Neural crest cell (in vitro differentiated cells): ENCODE data around the gene HOXA6. TPM values are rescaled to one million over a fixed set of nuclear protein-coding genes. Genes with fewer than 3 reads are reported as not detected.

Experiments
- DNase-seq: peaks from one replicate; pipeline ENCODE4 v3.0.0; 2021; ENCODE audit warnings: low read depth, mixed read lengths, low spot score
- H3K27ac Mint-ChIP-seq: one replicate; pipeline ENCODE4 v1.8.0; 2021; ENCODE audit warnings: mild to moderate bottlenecking, mixed read lengths; ENCODE audit not compliant: unreplicated experiment
- H3K27me3 Mint-ChIP-seq: 2 replicates; pipeline ENCODE4 v1.8.0; 2021; ENCODE audit warnings: low read depth, mild to moderate bottlenecking, mixed read lengths
- H3K36me3 Mint-ChIP-seq: 2 replicates; pipeline ENCODE4 v1.8.0; 2021; ENCODE audit warnings: low read depth, mild to moderate bottlenecking, mixed read lengths
- H3K4me1 Mint-ChIP-seq: 2 replicates; pipeline ENCODE4 v1.8.0; 2021; ENCODE audit warnings: mixed read lengths
- H3K4me3 Mint-ChIP-seq: one replicate; pipeline ENCODE4 v1.8.0; 2021; ENCODE audit warnings: mild to moderate bottlenecking, mixed read lengths
- H3K9me3 Mint-ChIP-seq: 2 replicates; pipeline ENCODE4 v1.8.0; 2021; ENCODE audit warnings: mixed read lengths
- total RNA-seq: library from RNA; stranded (reverse); gene quantifications from 2 replicates; pipeline ENCODE4 v1.2.1, GENCODE V29; 2021
- TF ChIP-seq, protein P1 (sequence below): fragments of 200-600 bp; sonication (generic); conservative IDR thresholded peaks from 2 replicates; pipeline ENCODE4 v1.5.0; 2021; ENCODE audit warnings: antibody characterized with exemption, mild to moderate bottlenecking

The HOXA6 gene
- total RNA-seq, 1 donor from 2014 or later = 1.6 TPM

DNA sequence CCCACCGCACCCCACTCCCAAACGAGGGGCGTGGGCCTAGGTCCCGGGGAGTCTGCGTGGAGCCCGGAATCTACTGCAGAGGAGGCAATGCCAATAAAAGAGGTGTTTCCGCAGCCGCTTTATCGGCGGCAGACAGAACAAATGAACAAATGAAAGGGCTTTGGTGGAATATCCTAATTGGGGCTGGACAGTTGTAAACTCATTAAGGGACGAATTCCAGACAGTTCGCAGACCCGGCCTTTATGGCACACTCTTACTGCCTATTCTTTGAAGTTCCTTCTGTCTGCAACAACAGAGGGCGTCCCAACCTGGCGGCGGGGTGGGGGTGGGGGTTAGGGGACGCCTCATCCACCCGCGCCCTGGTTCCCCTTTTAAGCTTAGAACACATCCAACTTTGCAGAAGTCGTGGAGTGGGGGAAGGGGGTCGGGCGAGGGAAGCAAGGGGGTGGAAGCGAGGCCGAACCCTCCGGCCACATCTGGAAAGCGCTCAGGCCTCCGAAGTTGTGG, 13.7 kb upstream of the HOXA6 start:
- Mint-ChIP-seq H3K36me3 (peaks cover 9% of the 10 kb centered on the region), H3K9me3 (no peaks in the 10 kb centered on the region), H3K4me3 (peak overlapping the region; percentile 85), H3K27me3 (peaks cover 95% of the 10 kb centered on the region), H3K4me1 (peaks cover 15% of the 10 kb centered on the region), H3K27ac (no peak overlapping the region)
- TF ChIP-seq, protein P1, sequence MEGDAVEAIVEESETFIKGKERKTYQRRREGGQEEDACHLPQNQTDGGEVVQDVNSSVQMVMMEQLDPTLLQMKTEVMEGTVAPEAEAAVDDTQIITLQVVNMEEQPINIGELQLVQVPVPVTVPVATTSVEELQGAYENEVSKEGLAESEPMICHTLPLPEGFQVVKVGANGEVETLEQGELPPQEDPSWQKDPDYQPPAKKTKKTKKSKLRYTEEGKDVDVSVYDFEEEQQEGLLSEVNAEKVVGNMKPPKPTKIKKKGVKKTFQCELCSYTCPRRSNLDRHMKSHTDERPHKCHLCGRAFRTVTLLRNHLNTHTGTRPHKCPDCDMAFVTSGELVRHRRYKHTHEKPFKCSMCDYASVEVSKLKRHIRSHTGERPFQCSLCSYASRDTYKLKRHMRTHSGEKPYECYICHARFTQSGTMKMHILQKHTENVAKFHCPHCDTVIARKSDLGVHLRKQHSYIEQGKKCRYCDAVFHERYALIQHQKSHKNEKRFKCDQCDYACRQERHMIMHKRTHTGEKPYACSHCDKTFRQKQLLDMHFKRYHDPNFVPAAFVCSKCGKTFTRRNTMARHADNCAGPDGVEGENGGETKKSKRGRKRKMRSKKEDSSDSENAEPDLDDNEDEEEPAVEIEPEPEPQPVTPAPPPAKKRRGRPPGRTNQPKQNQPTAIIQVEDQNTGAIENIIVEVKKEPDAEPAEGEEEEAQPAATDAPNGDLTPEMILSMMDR = peak; percentile 6
- no peak for DNase-seq

DNA sequence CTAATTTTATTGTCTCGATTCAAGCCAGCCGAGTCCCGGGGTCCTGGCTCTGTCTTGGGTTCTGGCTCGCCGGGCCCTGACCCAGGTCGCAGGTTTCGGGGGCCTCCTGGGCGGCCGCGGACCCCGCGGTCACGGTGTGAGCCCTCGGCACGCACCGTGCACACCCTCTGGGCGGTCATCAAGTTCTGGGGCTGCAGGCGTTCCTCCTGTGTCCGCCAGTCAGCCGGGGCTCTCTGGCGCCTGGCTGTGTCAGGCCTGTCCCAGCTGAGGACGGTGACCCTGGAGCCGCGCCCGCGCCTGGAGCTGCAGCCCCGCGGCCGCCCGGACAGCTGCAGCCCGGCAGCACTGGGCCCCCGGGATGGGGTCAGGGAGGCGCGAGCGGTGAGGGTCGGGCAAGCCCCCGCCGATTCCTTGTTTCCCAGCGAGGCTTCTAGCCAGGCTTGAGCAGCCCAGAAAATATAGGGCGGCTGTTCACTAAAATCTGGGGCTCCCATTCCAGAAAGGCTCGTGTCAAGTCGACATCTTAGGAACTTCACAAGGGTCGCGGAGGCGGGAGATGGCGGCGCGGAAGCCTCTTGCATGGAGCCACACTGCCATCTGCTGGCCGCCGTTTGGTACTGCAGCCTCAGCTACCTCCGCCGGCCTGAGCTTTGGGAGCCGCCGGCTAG, 13.1 kb upstream of the HOXA6 start:
- TF ChIP-seq, protein P1 = peak; percentile 99
- Mint-ChIP-seq H3K4me3 (peak overlapping the region; percentile 85), H3K27ac (no peak overlapping the region), H3K36me3 (peaks cover 8% of the 10 kb centered on the region), H3K9me3 (no peaks in the 10 kb centered on the region), H3K4me1 (peaks cover 19% of the 10 kb centered on the region), H3K27me3 (peaks cover 95% of the 10 kb centered on the region)
- DNase-seq = peak; percentile 94

DNA sequence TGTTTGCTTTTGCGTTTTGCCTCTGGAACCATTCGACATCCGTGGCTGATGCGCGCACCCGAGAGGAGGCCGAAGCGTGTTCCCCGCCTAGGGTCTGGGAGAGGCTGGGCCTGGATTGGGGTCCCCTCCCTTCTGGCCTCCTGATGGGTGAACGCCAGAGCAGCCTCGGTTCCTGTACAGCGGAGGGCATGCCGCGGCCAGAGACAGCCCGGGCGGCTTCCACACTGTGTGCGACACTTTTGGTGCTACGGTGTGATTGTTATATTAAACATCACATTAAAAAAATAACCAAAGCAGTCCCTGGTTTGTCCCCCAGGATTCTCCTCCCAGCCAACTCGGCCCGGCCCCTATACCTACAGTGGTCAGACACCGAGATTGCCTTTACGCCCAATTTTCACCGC, 12.6 kb upstream of the HOXA6 start:
- TF ChIP-seq, protein P1 = no peak
- Mint-ChIP-seq H3K4me1 (peaks cover 19% of the 10 kb centered on the region), H3K4me3 (peak overlapping the region; percentile 77), H3K9me3 (no peaks in the 10 kb centered on the region), H3K27ac (no peak overlapping the region), H3K27me3 (peaks cover 95% of the 10 kb centered on the region), H3K36me3 (peaks cover 7% of the 10 kb centered on the region)
- no peak for DNase-seq

DNA sequence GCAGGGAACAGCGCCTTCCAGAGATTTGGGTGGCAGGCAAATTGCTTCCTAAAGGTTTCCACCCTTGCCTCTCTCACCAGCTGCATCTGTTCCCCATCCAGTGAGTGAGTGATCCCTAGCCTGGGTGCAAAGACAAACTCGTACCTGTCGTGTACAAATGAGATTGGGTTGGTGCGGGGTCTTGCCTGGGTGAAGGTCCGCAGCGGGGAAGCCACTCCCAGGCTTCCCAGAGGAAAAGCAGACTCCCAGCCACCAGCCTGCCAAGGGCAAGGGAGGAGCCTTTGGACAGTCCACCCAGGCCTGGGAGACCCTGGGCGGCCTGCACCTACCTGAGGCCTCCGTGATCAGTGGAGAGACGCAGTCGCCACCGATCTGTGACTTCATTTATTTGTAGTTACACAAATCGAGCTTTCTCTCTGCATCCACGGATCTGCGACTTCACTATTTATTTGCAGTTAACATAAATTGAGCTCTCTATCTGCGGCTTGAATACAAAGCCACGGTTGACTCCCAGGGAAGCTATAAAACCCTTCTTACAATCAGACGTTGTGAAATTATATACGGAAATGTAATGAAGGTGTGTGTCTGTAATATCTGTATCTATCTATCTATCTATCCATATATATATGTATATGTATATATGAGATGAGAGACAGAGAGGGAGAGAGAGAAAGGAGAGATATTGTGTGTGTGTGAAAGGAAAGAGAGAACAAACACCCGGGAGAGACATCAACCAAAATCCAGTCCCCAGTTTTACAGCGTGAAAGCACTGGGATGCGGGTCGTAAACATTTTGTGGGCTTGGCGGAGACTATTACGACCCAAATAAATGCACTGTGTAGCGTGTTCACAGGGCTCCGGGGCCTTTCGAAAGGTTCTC, 11.9 kb upstream of the HOXA6 start:
- H3K27ac Mint-ChIP-seq = no peak overlapping the region
- peaks cover 10% of the 10 kb centered on the region for H3K36me3 Mint-ChIP-seq
- no peaks in the 10 kb centered on the region for H3K9me3 Mint-ChIP-seq
- H3K4me1 Mint-ChIP-seq = peaks cover 22% of the 10 kb centered on the region
- peaks cover 97% of the 10 kb centered on the region for H3K27me3 Mint-ChIP-seq
- H3K4me3 Mint-ChIP-seq = peak overlapping the region; percentile 77
- no peak for DNase-seq
- TF ChIP-seq, protein P1 = no peak

DNA sequence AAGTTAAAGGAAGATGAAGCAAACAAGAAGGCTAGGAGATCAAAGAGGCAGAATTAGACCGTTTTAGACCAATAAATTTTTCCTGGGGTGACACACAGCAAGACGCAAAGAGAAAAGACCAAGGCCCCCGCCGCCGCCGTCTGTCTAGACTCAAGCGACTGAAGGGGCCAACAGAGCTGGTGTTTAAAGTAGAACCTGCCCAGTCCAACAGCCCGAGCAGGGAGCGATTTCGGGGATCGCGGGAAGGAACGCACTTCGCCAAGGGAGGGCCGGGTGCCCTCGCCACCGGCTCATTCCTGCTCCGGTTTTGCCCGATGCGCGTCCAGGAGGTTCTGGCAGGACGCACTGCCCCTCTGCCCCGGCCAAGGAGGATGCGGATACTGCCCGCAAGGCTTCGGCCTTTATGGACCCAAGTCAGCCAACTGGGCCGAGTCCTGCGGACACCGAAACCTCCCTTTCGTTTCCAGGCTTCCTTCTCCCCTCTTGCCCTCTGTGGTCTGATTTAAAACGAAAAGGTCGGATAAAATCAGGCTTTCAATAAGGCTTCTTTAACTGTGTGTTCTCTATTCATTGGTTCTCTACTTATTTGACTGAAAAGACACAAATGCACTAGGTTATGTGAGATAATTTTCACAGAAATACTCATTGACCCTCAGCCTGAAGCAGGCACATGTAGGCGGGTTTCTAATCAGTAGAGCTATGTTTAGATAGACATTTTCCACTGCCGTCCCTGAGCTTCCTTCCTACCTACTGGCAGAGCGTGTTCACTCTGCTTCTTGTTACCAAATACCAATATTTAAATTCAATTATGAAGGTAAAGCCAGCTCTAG, 11.1 kb upstream of the HOXA6 start:
- Mint-ChIP-seq H3K9me3 (no peaks in the 10 kb centered on the region), H3K27ac (no peak overlapping the region), H3K27me3 (peaks cover 97% of the 10 kb centered on the region), H3K36me3 (peaks cover 6% of the 10 kb centered on the region), H3K4me3 (peak overlapping the region; percentile 77), H3K4me1 (peaks cover 21% of the 10 kb centered on the region)
- TF ChIP-seq, protein P1 = no peak
- DNase-seq = no peak
